ENCODE results near the gene TTBK1. TPM values are rescaled to one million over a fixed set of nuclear protein-coding genes. Genes with fewer than 3 reads are reported as not detected.

TTBK1 gene
- total and polyA plus RNA-seq, 8 donors: 0.05 to 0.37 (median 0.14) TPM; not detected in 3

DNA sequence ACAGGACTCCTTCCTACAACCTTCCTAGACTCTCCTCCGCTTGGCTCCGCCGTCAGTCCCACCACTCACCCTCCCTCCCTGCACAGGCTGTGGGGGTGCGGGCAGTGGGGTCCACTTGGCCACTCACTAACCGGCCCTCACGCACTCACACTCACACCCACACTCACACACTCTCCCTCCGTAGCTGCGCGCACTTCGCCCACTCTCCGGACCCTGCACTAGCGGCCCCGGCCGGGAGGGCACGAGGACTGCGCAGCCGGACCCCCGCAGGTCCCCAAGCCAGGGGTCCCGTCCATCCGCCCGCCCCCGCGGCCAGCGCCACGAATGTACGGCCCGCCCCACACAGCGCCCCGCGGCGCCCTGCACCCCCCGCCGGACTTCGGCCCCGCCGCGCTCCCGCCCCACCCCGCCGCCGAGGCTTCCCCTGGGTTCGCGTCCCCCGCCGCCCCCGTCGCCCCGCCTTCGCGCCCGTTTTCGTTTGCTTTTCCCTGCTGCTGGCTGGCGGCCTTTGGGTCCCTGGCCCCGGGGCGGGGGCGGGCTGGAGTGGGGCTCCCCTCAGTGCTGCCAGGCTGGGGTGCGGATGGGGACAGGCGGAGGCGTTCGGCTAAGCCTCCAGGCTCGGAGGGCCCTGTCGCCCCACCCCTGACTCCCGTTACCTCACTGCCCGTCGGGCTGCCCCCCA is 31.8 kb downstream of the TTBK1 start:
- TF ChIP-seq POLR2A (IDR thresholded peaks at IDR 0.05) (no peak), POLR2AphosphoS5 (IDR thresholded peaks at IDR 0.05) (no peak), EP300 (IDR thresholded peaks at IDR 0.05) (no peak)
- TF ChIP-seq, protein P1, sequence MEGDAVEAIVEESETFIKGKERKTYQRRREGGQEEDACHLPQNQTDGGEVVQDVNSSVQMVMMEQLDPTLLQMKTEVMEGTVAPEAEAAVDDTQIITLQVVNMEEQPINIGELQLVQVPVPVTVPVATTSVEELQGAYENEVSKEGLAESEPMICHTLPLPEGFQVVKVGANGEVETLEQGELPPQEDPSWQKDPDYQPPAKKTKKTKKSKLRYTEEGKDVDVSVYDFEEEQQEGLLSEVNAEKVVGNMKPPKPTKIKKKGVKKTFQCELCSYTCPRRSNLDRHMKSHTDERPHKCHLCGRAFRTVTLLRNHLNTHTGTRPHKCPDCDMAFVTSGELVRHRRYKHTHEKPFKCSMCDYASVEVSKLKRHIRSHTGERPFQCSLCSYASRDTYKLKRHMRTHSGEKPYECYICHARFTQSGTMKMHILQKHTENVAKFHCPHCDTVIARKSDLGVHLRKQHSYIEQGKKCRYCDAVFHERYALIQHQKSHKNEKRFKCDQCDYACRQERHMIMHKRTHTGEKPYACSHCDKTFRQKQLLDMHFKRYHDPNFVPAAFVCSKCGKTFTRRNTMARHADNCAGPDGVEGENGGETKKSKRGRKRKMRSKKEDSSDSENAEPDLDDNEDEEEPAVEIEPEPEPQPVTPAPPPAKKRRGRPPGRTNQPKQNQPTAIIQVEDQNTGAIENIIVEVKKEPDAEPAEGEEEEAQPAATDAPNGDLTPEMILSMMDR (IDR thresholded peaks at IDR 0.05): no peak
- Histone ChIP-seq H3K4me1 (peaks cover 16 to 31% (median 23%) of the 10 kb centered on the region in 4 donors), H3K9me3 (no peaks in the 10 kb centered on the region), H3K4me3 (peak overlapping the region; percentile 46 to 59 (median 47)), H3K36me3 (no peaks in the 10 kb centered on the region), H3K27me3 (peaks cover 0 to 62% (median 15%) of the 10 kb centered on the region in 3 donors), H3K27ac (peak overlapping the region in 1 of 5 donors; percentile 39)
- intact Hi-C loops (cut with DNase I; ENCODE audit: low total_unique reads): loop anchor here (10.0 kb wide), 1 partner anchor 60 kb away; no protein-coding TSS in a partner anchor
- peak; percentile 55 to 85 for DNase-seq
- 5 to 10% (median 8%) methylated on average over 34 to 65 of the region's 65 CpGs for WGBS, 5 donors

DNA sequence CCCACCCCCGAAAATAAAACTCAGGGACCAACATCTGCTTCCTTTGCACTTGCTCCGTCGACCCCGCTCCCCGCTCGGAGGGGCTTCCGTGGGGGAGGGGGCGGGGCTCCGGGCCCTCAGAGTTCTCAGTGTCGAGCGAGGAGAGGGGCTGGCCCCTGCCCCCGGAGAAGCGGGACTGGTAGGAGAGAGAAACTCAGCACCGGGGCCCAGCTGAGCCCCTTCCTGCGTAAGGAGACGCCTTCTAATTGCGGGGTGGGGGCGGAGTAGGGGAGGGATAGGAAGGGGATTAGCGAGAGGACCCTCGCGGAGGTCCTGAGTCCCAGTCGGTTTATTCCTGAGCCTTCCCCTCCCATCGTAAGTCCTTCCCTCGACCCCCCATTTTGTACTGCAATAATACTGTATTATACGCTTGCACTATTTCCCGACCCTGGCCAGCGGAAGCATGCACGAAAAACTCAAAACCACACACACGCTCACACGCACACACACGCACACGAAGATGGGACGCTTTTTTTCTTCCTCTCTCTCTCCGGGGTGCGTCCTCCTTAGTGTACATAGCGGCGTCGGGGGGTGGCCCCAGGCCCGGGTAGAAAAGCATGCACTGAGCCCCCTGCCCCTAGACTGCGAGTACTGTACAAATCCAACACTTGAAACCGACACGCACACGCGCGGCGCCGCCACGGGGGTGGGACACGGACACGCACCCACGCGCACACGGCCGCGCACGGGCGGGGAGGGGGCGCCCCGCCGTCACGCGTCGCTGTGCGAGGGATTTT is 32.7 kb downstream of the TTBK1 start:
- TF ChIP-seq, protein P1 (IDR thresholded peaks at IDR 0.05): no peak
- TF ChIP-seq EP300 (IDR thresholded peaks at IDR 0.05) (no peak), POLR2A (IDR thresholded peaks at IDR 0.05) (no peak), POLR2AphosphoS5 (IDR thresholded peaks at IDR 0.05) (no peak)
- Histone ChIP-seq H3K27ac (no peak overlapping the region), H3K36me3 (no peaks in the 10 kb centered on the region), H3K27me3 (peaks cover 0 to 56% (median 15%) of the 10 kb centered on the region in 3 donors), H3K4me3 (peak overlapping the region; percentile 46 to 59 (median 47)), H3K4me1 (peaks cover 16 to 29% (median 20%) of the 10 kb centered on the region in 4 donors), H3K9me3 (no peaks in the 10 kb centered on the region)
- 25 to 43% (median 35%) methylated on average over 63 to 64 of the region's 64 CpGs for WGBS, 5 donors
- intact Hi-C loops (cut with DNase I; ENCODE audit: low total_unique reads): loop anchor here (10.0 kb wide), 1 partner anchor 59 kb away; no protein-coding TSS in a partner anchor
- peak in 1 of 2 donors; percentile 63 for DNase-seq

DNA sequence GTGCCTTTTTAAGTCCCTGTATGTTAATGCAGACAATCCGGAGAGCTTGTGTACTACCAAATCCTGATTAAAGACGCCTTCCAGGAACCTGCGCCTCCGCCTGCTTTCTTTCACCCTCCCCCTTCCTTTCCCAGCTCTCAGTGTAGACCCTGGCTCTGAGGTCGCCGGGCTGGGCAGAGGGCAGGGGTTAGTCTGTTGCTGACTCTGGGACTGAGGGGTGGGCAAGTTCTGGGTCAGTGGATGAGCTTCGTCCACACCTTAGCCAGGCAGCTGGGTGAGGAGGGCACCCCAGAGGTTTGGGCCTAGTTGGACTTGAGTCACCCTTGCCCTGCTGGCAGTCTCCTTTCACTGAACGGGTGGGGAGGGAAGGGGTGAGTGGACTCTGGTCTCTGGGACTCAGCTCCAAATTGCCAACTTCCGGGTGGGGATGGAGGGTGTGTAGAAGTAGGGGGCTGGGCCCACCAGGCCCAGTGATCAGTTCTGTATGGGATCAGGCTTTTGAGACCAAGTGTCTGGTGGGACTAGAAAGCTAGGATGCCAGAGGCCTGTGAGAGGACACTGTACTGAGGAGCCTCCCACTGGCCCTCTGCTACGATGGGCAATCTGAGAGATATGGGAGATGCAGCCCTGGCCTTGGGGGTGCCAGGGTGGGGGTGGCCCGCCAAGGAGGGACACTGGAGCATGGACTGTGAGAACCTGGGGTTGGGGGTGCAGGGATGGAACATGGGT is 33.5 kb downstream of the TTBK1 start:
- intact Hi-C loops (cut with DNase I; ENCODE audit: low total_unique reads): loop anchor here (10.0 kb wide), 1 partner anchor 58 kb away; no protein-coding TSS in a partner anchor
- TF ChIP-seq, protein P1 (IDR thresholded peaks at IDR 0.05): no peak
- no peak for TF ChIP-seq POLR2A (IDR thresholded peaks at IDR 0.05)
- TF ChIP-seq POLR2AphosphoS5 (IDR thresholded peaks at IDR 0.05): no peak
- TF ChIP-seq EP300 (IDR thresholded peaks at IDR 0.05): no peak
- WGBS, 5 donors: 72 to 83% (median 75%) methylated on average over 9 to 11 of the region's 11 CpGs
- H3K36me3 ChIP-seq: no peaks in the 10 kb centered on the region
- peaks cover 16 to 29% (median 20%) of the 10 kb centered on the region in 4 donors for H3K4me1 ChIP-seq
- peak in 1 of 2 donors; percentile 68 for DNase-seq
- H3K4me3 ChIP-seq: peak overlapping the region in 2 of 4 donors; percentile 47 to 59
- H3K9me3 ChIP-seq: no peaks in the 10 kb centered on the region
- no peak overlapping the region for H3K27ac ChIP-seq
- peaks cover 0 to 56% (median 15%) of the 10 kb centered on the region in 3 donors for H3K27me3 ChIP-seq

DNA sequence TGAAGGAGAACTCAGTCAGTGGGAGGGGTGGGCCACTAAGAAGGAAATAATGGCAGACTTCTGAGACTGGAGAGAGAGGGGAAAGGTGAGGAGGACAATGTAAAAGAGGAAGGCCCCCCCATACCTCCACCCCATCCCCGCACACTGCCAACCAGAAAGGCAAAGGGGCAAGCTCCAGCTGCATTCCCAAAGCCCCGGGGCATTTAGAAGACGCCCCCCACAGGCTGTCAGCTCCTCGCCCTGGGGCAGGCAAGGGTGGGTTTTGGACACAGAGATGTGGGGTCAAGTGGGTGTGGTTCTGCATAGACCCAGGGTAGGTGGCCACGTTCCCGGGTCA is 34.0 kb downstream of the TTBK1 start:
- no peak overlapping the region for H3K4me3 ChIP-seq
- H3K36me3 ChIP-seq: no peaks in the 10 kb centered on the region
- DNase-seq: no peak
- intact Hi-C loops (cut with DNase I; ENCODE audit: low total_unique reads): loop anchor here (10.0 kb wide), 1 partner anchor 58 kb away; no protein-coding TSS in a partner anchor
- no peak overlapping the region for H3K27ac ChIP-seq
- H3K27me3 ChIP-seq: peaks cover 0 to 61% (median 15%) of the 10 kb centered on the region in 3 donors
- no peak for TF ChIP-seq POLR2AphosphoS5 (IDR thresholded peaks at IDR 0.05)
- no peak for TF ChIP-seq POLR2A (IDR thresholded peaks at IDR 0.05)
- no peak for TF ChIP-seq EP300 (IDR thresholded peaks at IDR 0.05)
- TF ChIP-seq, protein P1 (IDR thresholded peaks at IDR 0.05): no peak
- WGBS, 5 donors: 83 to 95% (median 91%) methylated on average over 4 to 6 of the region's 6 CpGs
- H3K4me1 ChIP-seq: peaks cover 16 to 29% (median 20%) of the 10 kb centered on the region in 4 donors
- H3K9me3 ChIP-seq: no peaks in the 10 kb centered on the region
